Endothelial cell of umbilical vein (primary cell): ENCODE results near the gene CCDC57.
"Not testable (repeated sequence)": the region's sequence is repeated elsewhere in the genome, so short reads cannot be mapped to it uniquely, and the experiment has no call there.

ENCODE experiments used
- CTCF ChIP-seq, 2 donors: IDR thresholded peaks; 1 replicate in 1 of 2; 2 replicates in 1 of 2; pipeline ENCODE4 v1.5.1; 2011; ENCODE audit warnings: low read length in 2 of 2, mild to moderate bottlenecking in 2 of 2, moderate library complexity in 2 of 2, control low read depth in 1 of 2, inconsistent platforms in 1 of 2, low read depth in 1 of 2; ENCODE audit not compliant: insufficient read depth in 1 of 2; ENCODE audit errors: extremely low read depth in 1 of 2
- EZH2 ChIP-seq: IDR thresholded peaks from 2 replicates; pipeline ENCODE4 v1.6.1; 2012; ENCODE audit warnings: borderline replicate concordance, low read depth, mild to moderate bottlenecking, moderate library complexity, low read length, inconsistent platforms; ENCODE audit not compliant: severe bottlenecking
- MAX ChIP-seq: IDR thresholded peaks from 2 replicates; pipeline ENCODE4 v1.6.1; 2011; ENCODE audit not compliant: insufficient read depth, insufficient read length
- MYC ChIP-seq: IDR thresholded peaks from one replicate; pipeline ENCODE4 v1.6.1; 2011; ENCODE audit warnings: mild to moderate bottlenecking, low read depth, low read length
- POLR2A ChIP-seq: IDR thresholded peaks from 2 replicates; pipeline ENCODE4 v1.6.1; 2012; ENCODE audit warnings: low read depth, mild to moderate bottlenecking, control low read depth, low read length
- POLR2AphosphoS5 ChIP-seq: IDR thresholded peaks from 2 replicates; pipeline ENCODE4 v1.6.1; 2012; ENCODE audit warnings: low read depth, mild to moderate bottlenecking, control low read depth, low read length, moderate library complexity; ENCODE audit not compliant: insufficient read depth

GRCh38 chr17:82259972-82260961 is 47.6 kb upstream of the CCDC57 start:
- TF ChIP-seq CTCF (IDR thresholded peaks at IDR 0.05; ENCODE audit: extremely low read depth in 1 of 2, insufficient read depth in 1 of 2, low read depth in 1 of 2, low read length in 2 of 2); POLR2A; EZH2; MYC; POLR2AphosphoS5; MAX: not testable (repeated sequence)
